Activated effector memory CD4-positive, alpha-beta T cell treated with Interleukin-2 at 50 U/mL for 16 hours (primary cell): ENCODE data around the gene CDK2AP2.
A peak's percentile ranks its signal among the peaks of the same experiment; 100 is the strongest.
"Not testable (repeated sequence)": the region's sequence is repeated elsewhere in the genome, so short reads cannot be mapped to it uniquely, and the experiment has no call there.

Experiments used
- DNase-seq: peaks from one replicate; pipeline ENCODE4 v3.0.0-alpha.2; 2020

The CDK2AP2 gene

GRCh38 chr11:67489885-67490726 is 17.9 kb downstream of the CDK2AP2 start:
- no peak for DNase-seq

GRCh38 chr11:67489203-67489884 is 18.6 kb downstream of the CDK2AP2 start:
- DNase-seq, result no peak

DNA sequence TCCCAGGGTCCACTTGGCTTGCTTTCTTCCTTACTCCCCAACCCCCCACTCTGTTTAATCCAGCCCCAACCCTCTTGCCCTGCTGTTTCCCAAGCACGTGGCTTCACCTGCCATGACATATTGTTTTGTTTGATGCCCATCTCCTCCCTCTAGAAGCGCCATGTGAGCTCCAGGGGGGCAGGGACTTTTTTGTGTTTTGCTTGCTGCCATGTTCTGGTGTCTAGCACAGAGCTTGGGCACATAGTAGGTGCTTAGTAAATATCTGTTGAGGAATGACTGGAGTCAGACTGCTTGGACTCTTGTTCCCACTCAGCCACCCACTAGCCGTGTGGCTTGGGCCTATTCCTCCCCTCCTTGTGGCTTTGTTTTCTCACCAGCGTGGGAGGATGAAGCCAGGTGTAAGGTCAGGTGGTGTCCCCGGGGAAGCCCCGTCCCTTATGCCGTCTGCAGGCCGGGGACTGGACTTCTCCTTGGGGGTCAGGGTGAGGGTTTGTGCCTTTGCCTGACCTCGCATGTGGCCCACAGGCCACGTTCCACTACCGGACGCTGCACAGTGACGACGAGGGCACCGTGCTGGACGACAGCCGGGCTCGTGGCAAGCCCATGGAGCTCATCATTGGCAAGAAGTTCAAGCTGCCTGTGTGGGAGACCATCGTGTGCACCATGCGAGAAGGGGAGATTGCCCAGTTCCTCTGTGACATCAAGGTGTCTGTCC is 21.3 kb downstream of the CDK2AP2 start:
- no peak for DNase-seq

DNA sequence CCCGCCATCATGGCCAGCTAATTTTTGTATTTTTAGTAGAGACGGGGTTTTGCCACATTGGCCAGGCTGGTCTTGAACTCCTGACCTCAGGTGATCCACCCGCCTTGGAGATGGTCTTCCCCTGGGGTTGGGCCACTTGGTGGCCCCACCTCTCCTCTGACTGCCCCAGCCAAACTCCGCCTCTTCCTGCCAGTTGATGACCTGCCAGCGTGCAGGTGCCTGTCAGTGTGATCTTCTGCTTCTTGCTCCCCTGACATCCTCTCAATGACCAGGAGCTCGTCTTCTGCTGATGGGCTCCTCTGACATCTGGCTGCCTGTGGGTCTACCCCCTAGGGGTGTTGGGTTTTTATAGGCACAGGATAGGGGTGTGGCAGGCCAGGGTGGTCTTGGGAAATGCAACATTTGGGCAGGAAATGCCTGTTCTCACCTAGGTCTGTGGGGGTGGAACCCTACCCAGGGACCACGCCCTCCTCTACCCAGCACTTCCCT is 22.0 kb downstream of the CDK2AP2 start:
- DNase-seq, result peak; percentile 37

DNA sequence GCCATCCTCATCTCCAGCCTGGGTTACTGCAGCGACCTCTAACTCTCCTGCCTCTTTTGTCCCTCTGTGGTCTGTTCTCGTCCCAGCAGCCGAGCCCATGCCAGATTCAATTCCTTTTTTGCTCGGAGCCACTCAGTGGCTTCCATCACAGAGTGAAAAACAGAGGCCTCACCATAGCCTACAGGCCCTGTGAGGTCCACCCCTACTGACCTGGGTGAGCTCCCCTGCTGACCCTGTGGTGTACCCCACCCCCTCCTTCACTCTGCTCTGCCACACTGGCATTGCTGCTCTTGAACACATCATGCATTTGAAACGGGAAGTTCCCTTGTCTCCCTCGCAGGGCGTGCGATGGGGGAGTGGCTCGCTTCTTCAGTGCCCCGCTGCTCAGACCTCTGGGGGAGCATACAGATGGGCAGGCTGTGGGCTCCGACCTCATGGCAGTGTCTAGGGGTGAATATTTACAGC is 23.1 kb downstream of the CDK2AP2 start:
- peak; percentile 47 for DNase-seq

- DNase-seq, result peak; percentile 33
Measured at GRCh38 chr11:67483831-67484665, 23.9 kb downstream of the CDK2AP2 start.

- peak; percentile 96 for DNase-seq
Measured at GRCh38 chr11:67482827-67483798, 24.8 kb downstream of the CDK2AP2 start, which contains the start of gene AIP. TSS of gene AIP (plus strand) at chr11:67483026. CDS start at chr11:67483159, 133 bp downstream.

DNA sequence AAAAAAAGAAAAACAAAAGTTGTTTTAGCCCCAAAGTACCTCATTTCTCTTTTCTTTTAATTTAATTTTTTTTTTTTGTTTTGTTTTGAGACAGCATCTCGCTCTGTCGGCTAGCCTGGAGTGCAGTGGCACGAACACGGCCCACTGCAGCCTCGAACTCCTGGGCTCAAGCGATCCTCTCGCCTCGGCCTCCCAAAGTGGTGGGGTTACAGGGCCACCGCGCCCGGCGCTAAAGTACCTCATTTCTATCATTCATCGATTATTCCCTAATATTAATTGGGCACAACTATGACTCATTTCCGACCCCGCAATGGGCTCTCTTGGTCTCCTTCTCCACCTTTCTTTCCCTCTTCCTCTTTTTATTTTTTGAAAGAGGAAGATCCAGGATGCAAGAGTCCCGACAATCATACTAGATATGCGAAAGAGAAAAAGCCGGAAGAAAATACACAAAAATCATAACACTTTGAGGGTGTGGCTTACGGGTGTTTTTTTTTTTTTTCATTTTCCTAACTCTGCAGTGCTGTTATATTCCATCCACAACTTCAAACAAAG is 25.6 kb downstream of the CDK2AP2 start:
- no peak for DNase-seq

DNA sequence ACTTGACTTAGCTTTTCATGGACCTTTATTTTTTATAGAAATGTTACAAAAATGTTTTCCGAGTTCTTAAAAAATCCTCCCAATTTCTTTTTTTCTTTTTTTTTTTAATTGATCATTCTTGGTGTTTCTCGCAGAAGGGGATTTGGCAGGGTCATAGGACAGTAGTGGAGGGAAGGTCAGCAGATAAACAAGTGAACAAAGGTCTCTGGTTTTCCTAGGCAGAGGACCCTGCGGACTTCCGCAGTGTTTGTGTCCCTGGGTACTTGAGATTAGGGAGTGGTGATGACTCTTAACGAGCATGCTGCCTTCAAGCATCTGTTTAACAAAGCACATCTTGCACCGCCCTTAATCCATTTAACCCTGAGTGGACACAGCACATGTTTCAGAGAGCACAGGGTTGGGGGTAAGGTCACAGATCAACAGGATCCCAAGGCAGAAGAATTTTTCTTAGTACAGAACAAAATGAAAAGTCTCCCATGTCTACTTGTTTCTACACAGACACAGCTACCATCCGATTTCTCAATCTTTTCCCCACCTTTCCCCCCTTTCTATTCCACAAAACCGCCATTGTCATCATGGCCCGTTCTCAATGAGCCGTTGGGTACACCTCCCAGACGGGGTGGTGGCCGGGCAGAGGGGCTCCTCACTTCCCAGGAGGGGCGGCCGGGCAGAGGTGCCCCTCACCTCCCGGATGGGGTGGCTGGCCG is 30.5 kb downstream of the CDK2AP2 start:
- DNase-seq, result not testable (repeated sequence)

GRCh38 chr11:67476692-67477091 is 31.3 kb downstream of the CDK2AP2 start:
- not testable (repeated sequence) for DNase-seq

- DNase-seq, result no peak
Measured at GRCh38 chr11:67472882-67473281, 35.1 kb downstream of the CDK2AP2 start.

DNA sequence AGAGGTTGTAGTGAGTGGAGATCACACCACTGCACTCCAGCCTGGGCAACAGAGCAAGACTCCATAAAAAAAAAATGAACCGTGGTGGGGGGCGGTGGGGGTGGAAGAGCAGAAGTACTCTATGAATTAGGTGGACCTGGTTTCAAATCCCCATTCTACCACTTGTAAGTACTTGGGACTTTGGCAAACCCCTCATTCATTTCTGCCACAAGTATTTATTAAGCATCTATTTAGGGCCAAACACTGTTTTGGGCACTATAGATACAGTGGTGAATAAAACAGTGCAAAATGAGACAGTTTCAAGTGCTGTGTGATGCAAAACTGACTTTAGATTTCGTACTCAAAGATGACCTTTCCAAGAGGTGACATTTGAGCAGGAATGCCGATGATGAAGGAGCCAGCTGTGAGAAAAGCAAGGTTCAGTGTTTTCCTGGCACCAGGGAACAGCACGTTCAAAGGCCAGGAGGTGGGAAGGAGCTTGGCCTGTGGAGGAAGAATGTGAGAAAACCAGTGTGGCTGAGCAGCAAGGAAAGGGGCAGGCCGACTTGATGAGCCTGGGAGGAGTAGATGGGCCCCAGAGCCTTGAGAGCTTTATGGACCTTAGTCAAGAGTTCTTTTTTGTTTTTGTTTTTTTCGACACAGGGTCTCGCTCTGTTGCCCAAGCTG is 37.5 kb downstream of the CDK2AP2 start:
- DNase-seq, result no peak

- no peak for DNase-seq
Measured at GRCh38 chr11:67469508-67469811, 38.5 kb downstream of the CDK2AP2 start.

DNA sequence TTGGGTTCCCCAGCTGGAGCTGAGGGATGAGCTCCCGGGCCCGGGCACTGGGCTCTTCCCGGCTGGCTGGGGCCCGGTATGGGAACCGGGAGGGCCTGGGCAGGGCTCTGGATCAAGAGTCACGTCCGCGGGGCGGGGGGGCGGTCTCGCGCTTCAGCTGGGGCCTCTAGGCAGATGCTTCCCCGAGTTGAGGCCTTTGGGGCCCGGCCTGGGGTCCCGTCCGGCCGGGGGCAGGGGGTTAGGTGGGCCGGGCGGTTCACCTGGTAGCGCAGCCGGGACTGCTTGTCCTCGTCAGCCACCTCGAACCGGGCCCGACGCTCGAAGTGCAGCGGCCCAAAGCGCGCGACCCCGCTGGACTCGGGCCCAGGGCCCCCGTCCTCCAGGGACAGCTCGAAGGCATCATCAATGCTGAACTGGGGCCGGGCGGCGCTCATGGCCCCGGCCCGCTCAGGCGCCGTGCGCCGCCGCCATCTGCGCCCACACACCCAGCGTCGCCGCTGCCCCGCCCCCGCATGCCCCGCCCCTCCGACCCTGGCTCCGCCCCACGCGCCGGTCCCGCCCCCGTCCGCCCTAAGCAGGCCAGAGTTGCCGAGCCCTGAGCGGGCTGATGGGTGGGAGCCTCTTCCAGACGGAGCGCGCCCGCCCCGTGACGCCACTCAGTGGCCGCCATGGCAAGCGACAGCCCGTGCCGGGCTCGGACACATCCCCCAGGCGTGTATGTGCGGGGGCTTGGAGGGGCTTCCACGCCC is 39.0 kb downstream of the CDK2AP2 start, which contains the start of gene TMEM134:
TSS of gene TMEM134 (minus strand) at position 493 of the 749 bp plus-strand sequence. CDS start at position 434, 59 bp downstream.
- peak; percentile 88 for DNase-seq

- DNase-seq, result no peak
Measured at GRCh38 chr11:67468456-67468758, 39.6 kb downstream of the CDK2AP2 start.

- DNase-seq, result no peak
Measured at GRCh38 chr11:67468056-67468455, 39.9 kb downstream of the CDK2AP2 start.

- DNase-seq, result no peak
Measured at GRCh38 chr11:67466962-67467771, 40.8 kb downstream of the CDK2AP2 start.

DNA sequence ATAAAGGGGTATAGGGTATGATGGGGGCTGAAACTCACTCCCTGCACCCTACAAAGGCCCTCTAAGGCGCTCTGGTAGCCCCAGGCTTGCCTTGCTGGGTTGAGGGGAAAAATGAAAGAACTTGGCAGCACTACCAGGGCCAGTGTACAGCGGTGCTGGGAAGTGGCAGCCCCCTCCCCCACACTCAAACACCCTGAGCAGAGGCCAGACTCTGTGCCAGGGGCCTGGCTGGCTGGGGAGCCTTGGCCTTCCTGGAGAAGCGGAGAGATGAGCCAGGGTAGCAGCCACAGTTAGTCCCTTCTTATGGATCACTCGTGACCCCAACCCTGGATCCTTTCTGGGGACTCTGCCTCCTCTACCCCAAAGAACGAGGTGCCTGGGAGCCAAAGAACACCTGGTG is 41.6 kb downstream of the CDK2AP2 start:
- no peak for DNase-seq
